K562 (cell line): ENCODE results near the gene NDUFS8.

ENCODE experiments used
- ATF3 ChIP-seq, 2 experiments: fragments of 450-650 bp in 1 of 2; sonication (generic) in 1 of 2; formaldehyde crosslinking in 1 of 2; IDR thresholded peaks in 1 of 2; conservative IDR thresholded peaks in 1 of 2; 2 replicates each; pipeline versions ENCODE4 v1.6.1 to v1.8.1; 2016 to 2023; ENCODE audit warnings: mild to moderate bottlenecking in 2 of 2, moderate library complexity in 2 of 2, inconsistent platforms in 1 of 2, missing genetic modification reagents in 1 of 2
- BCLAF1 ChIP-seq, 2 experiments: fragments of 450-650 bp in 1 of 2; IDR thresholded peaks; 2 replicates each; pipeline ENCODE4 v1.6.1; 2011 to 2017; ENCODE audit warnings: low read depth in 2 of 2, antibody characterized with exemption in 1 of 2, borderline replicate concordance in 1 of 2, low read length in 1 of 2, mild to moderate bottlenecking in 1 of 2, mixed read lengths in 1 of 2; ENCODE audit not compliant: control insufficient read depth in 1 of 2
- CTCF ChIP-seq, 3 experiments: IDR thresholded peaks in 2 of 3; conservative IDR thresholded peaks in 1 of 3; 2 replicates each; pipeline ENCODE4 v1.5.1; 2011 to 2012; ENCODE audit warnings: low read length in 3 of 3, mild to moderate bottlenecking in 3 of 3, control low read depth in 2 of 3, improper control_type of control experiment in 1 of 3, inconsistent platforms in 1 of 3, low read depth in 1 of 3, mixed read lengths in 1 of 3, moderate library complexity in 1 of 3; ENCODE audit not compliant: insufficient read depth in 2 of 3
- E4F1 ChIP-seq: fragments of 250-450 bp; sonication (Bioruptor Pico); IDR thresholded peaks from 2 replicates; pipeline ENCODE4 v1.5.0; 2021; ENCODE audit warnings: mild to moderate bottlenecking, borderline replicate concordance
- FOXA1 ChIP-seq: fragments of 450-650 bp; IDR thresholded peaks from 2 replicates; pipeline ENCODE4 v1.6.1; 2016; ENCODE audit warnings: mild to moderate bottlenecking, borderline replicate concordance
- HNRNPLL ChIP-seq: fragments of 200-400 bp; formaldehyde crosslinking; IDR thresholded peaks from 2 replicates; pipeline ENCODE4 v1.6.1; 2017; ENCODE audit warnings: low read length, low read depth, mild to moderate bottlenecking; ENCODE audit not compliant: poor library complexity, severe bottlenecking
- KDM1A ChIP-seq, 2 experiments: fragments of 450-650 bp; IDR thresholded peaks; 2 replicates each; pipeline ENCODE4 v1.6.1; 2016; ENCODE audit warnings: mild to moderate bottlenecking in 2 of 2
- MAFF ChIP-seq: IDR thresholded peaks from 2 replicates; pipeline ENCODE4 v1.6.1; 2012; ENCODE audit warnings: low read length, improper control_type of control experiment

GRCh38 chr11:68036141-68036716, 5.7 kb downstream of the NDUFS8 start:
- TF ChIP-seq FOXA1 (no peak), ATF3 (IDR thresholded peaks at IDR 0.05) (no peak), ATF3 (CRISPR knock-in tag; conservative IDR thresholded peaks at IDR 0.05) (no peak), E4F1 (CRISPR knock-in tag) (no peak), KDM1A (IDR thresholded peaks at IDR 0.05) (no peak), CTCF (IDR thresholded peaks at IDR 0.05 in 2 of 3, conservative IDR thresholded peaks at IDR 0.05 in 1 of 3; ENCODE audit: insufficient read depth in 2 of 3, low read depth in 1 of 3, low read length in 3 of 3) (no peak), HNRNPLL (no peak), BCLAF1 (IDR thresholded peaks at IDR 0.05; ENCODE audit: borderline replicate concordance in 1 of 2, control insufficient read depth in 1 of 2, low read depth in 2 of 2, low read length in 1 of 2) (no peak), MAFF (no peak)
